WTC11 (cell line): Measurements from ENCODE around the gene EPS8L2.

ENCODE experiments used
- CTCF ChIP-seq: fragments of 200-600 bp; IDR thresholded peaks from 2 replicates; pipeline ENCODE4 v1.8.0; 2022; ENCODE audit warnings: antibody characterized with exemption
- ELF4 ChIP-seq: sonication (generic); formaldehyde crosslinking; IDR thresholded peaks from 2 replicates; pipeline ENCODE4 v1.8.1; 2022; ENCODE audit warnings: low read depth, mild to moderate bottlenecking, moderate library complexity, missing genetic modification reagents
- MAX ChIP-seq: sonication (generic); formaldehyde crosslinking; IDR thresholded peaks from 2 replicates; pipeline ENCODE4 v1.8.0; 2022; ENCODE audit warnings: mild to moderate bottlenecking, missing genetic modification reagents
- PREB ChIP-seq: sonication (generic); formaldehyde crosslinking; IDR thresholded peaks from 2 replicates; pipeline ENCODE4 v1.8.1; 2022; ENCODE audit warnings: mild to moderate bottlenecking, missing genetic modification reagents, moderate library complexity, borderline replicate concordance

GRCh38 chr11:766936-767210, 60.8 kb downstream of the EPS8L2 start:
- TF ChIP-seq CTCF (no peak), MAX (CRISPR knock-in tag) (no peak), ELF4 (CRISPR knock-in tag) (no peak), PREB (CRISPR knock-in tag) (no peak)
